Measurements from ENCODE around the gene PPP2R2C. TPM values are rescaled to one million over a fixed set of nuclear protein-coding genes. Genes with fewer than 3 reads are reported as not detected.

The PPP2R2C gene
- total RNA-seq, 3 donors from 2014 or later: 0.16 to 0.66 (median 0.44) TPM

GRCh38 chr4:6298035-6298434 is 174.4 kb downstream of the PPP2R2C start:
- TF ChIP-seq POLR2A (IDR thresholded peaks at IDR 0.05) (no peak), CTCF (IDR thresholded peaks at IDR 0.05) (no peak), POLR2AphosphoS5 (IDR thresholded peaks at IDR 0.05) (no peak)
- Histone ChIP-seq H3K27me3 (no peaks in the 10 kb centered on the region), H3K36me3 (peaks cover 16% of the 10 kb centered on the region), H3K4me3 (no peak overlapping the region), H3K4me1 (no peaks in the 10 kb centered on the region), H3K27ac (no peak overlapping the region), H3K9me3 (no peaks in the 10 kb centered on the region)
- DNase-seq (ENCODE audit: low spot score in 2 of 2): no peak
- intact Hi-C loops (cut with DNase I; ENCODE audit: low total_unique reads): no loop called here

- DNase-seq (ENCODE audit: low spot score in 2 of 2): no peak
- TF ChIP-seq POLR2AphosphoS5 (IDR thresholded peaks at IDR 0.05) (no peak), POLR2A (IDR thresholded peaks at IDR 0.05) (no peak), CTCF (IDR thresholded peaks at IDR 0.05) (no peak)
- Histone ChIP-seq H3K4me3 (no peak overlapping the region), H3K27ac (no peak overlapping the region), H3K9me3 (no peaks in the 10 kb centered on the region), H3K27me3 (no peaks in the 10 kb centered on the region), H3K36me3 (peaks cover 16% of the 10 kb centered on the region), H3K4me1 (no peaks in the 10 kb centered on the region)
- intact Hi-C loops (cut with DNase I; ENCODE audit: low total_unique reads): no loop called here
These were observed 175.1 kb downstream of the PPP2R2C start for GRCh38 chr4:6297266-6297815.

GRCh38 chr4:6296026-6296425 is 176.4 kb downstream of the PPP2R2C start:
- H3K27ac ChIP-seq: no peak overlapping the region
- no peak overlapping the region for H3K4me3 ChIP-seq
- no peaks in the 10 kb centered on the region for H3K4me1 ChIP-seq
- no peaks in the 10 kb centered on the region for H3K27me3 ChIP-seq
- intact Hi-C loops (cut with DNase I; ENCODE audit: low total_unique reads): no loop called here
- TF ChIP-seq POLR2A (IDR thresholded peaks at IDR 0.05): no peak
- no peak for TF ChIP-seq CTCF (IDR thresholded peaks at IDR 0.05)
- TF ChIP-seq POLR2AphosphoS5 (IDR thresholded peaks at IDR 0.05): no peak
- no peak for DNase-seq (ENCODE audit: low spot score in 2 of 2)
- H3K36me3 ChIP-seq: peaks cover 16% of the 10 kb centered on the region
- H3K9me3 ChIP-seq: no peaks in the 10 kb centered on the region

- DNase-seq (ENCODE audit: low spot score in 2 of 2): no peak
- Histone ChIP-seq H3K27me3 (no peaks in the 10 kb centered on the region), H3K4me3 (no peak overlapping the region), H3K36me3 (peaks cover 16% of the 10 kb centered on the region), H3K27ac (no peak overlapping the region), H3K4me1 (no peaks in the 10 kb centered on the region), H3K9me3 (no peaks in the 10 kb centered on the region)
- TF ChIP-seq POLR2AphosphoS5 (IDR thresholded peaks at IDR 0.05) (no peak), POLR2A (IDR thresholded peaks at IDR 0.05) (no peak), CTCF (IDR thresholded peaks at IDR 0.05) (no peak)
- intact Hi-C loops (cut with DNase I; ENCODE audit: low total_unique reads): no loop called here
These were observed 176.9 kb downstream of the PPP2R2C start for GRCh38 chr4:6295495-6295894.

- Histone ChIP-seq H3K4me3 (no peak overlapping the region), H3K4me1 (no peaks in the 10 kb centered on the region), H3K36me3 (peaks cover 16% of the 10 kb centered on the region), H3K27me3 (no peaks in the 10 kb centered on the region), H3K27ac (no peak overlapping the region), H3K9me3 (no peaks in the 10 kb centered on the region)
- intact Hi-C loops (cut with DNase I; ENCODE audit: low total_unique reads): no loop called here
- TF ChIP-seq POLR2AphosphoS5 (IDR thresholded peaks at IDR 0.05) (no peak), CTCF (IDR thresholded peaks at IDR 0.05) (no peak), POLR2A (IDR thresholded peaks at IDR 0.05) (no peak)
- DNase-seq (ENCODE audit: low spot score in 2 of 2): no peak
These were observed 177.6 kb downstream of the PPP2R2C start for GRCh38 chr4:6294705-6295421.
